Activated naive CD8-positive, alpha-beta T cell treated with anti-CD3 and anti-CD28 coated beads, Interleukin-2, amount 50 U/mL, for 16 hours (primary cell): Measurements from ENCODE around the gene RPS6KA6.

Experiments used
- DNase-seq: peaks from one replicate; pipeline ENCODE4 v3.0.0-alpha.2; 2020; ENCODE audit warnings: low read depth, low spot score

The RPS6KA6 gene

DNA sequence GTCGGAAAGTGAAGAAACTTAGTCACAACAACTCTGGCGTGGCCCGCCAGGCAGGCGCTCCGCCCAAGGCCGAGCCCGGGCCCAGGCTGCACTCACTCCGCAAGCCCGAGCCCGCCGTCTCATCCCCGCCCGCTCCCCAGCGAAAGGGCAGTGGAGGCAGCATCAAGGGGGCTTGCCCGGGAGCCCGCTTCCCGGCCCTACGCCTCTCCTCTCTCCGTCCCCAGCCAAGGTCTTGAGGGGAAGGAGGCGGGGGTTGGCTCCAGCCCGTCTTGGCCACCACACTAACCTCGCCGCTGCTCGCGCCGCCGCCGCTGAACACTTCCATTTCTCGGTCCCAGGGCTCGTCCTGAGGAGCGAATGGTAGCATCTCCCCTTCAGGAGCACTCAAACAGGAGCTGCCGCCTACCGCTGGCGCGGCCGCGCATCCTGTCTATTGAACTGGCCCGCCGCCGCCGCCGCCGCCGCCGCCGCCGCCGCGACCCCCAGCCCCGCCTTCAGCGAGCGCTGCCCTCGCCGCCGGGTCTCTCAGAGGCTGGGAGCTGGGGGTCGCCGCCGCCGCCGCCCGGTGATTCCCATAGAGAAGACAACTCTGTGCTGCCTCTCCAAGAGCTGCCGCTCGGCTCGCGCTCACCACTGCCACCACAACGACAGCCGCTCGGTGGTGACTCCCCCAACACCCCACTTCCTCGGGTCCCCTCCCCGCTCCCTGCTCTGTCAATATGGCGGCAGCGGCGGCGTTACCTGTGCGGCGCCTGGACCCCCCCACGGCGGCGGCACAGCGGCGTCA lies at the start of gene RPS6KA6:
RPS6KA6 (minus strand) TSS at position 667 of the 787 bp plus-strand sequence; CDS start at position 367, 300 bp downstream.
- DNase-seq = no peak

- no peak for DNase-seq
Observed at GRCh38 chrX:84224741-84225140, 36.7 kb upstream of the RPS6KA6 start.

- DNase-seq = no peak
Observed at GRCh38 chrX:84223261-84223660, 35.3 kb upstream of the RPS6KA6 start.

DNA sequence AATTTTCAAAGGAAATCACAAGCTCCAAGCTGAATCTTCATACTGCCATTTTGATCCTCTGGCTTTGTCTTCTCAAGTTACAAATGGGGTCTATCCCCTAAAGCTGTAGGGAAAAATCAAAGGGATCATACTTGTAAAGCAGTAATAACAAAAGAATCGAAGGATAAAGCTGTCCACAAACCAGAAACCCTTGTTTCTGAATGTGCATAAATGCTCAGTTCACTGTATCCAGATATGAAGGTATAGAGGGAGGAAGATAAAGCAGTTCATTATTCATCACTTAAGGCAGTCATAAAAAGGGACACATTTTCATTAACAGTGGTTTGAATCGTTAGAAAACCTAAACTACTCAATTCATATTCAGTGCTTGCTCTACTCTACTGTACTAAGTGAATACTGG lies 33.2 kb upstream of the RPS6KA6 start:
- DNase-seq = no peak

GRCh38 chrX:84219551-84219950 lies 31.6 kb upstream of the RPS6KA6 start:
- no peak for DNase-seq

- no peak for DNase-seq
Observed at GRCh38 chrX:84218726-84219125, 30.7 kb upstream of the RPS6KA6 start.

GRCh38 chrX:84216881-84217280 lies 28.9 kb upstream of the RPS6KA6 start:
- no peak for DNase-seq

DNA sequence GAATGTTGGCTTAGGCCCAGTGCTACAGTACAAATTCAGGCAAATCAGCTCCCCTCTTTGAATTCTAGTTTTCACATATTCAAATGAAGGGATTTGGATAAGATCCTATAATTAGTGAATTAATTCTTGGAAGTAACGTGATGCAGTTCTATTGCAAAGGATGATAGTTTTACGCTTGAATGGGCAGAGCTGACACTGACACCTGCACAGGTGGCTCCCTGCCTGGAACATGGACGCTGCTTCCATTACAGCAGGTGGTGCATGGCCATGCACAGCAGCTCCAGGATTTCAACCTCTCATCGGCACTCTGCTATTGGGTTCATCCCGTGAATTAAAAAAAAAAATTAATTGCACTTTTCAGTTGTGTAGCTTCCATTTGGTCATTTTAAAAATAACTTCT lies 28.4 kb upstream of the RPS6KA6 start:
- DNase-seq = no peak

GRCh38 chrX:84205276-84205675 lies 17.3 kb upstream of the RPS6KA6 start:
- DNase-seq = no peak

- DNase-seq = no peak
Observed at GRCh38 chrX:84199688-84200087, 11.7 kb upstream of the RPS6KA6 start.

DNA sequence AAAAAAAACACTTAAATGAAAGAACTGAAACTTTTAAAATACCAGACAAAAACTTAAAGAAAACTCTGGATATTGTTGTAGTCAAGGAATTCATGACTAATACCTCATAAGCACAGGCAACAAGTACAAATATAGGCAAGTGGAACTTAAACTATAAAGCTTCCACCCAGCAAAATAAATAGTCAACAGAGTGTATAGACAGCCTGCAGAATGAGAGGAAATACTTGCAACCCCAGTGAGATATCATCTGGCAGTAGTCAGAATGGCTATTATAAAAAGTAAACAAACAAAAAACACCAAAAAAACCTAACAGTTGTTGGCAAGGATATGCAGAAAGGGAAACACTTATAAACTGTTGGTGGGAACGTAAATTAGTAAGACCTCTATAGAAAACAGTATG lies 9.6 kb upstream of the RPS6KA6 start:
- no peak for DNase-seq

- DNase-seq = no peak
Observed at GRCh38 chrX:84192006-84192405, 4.0 kb upstream of the RPS6KA6 start.

DNA sequence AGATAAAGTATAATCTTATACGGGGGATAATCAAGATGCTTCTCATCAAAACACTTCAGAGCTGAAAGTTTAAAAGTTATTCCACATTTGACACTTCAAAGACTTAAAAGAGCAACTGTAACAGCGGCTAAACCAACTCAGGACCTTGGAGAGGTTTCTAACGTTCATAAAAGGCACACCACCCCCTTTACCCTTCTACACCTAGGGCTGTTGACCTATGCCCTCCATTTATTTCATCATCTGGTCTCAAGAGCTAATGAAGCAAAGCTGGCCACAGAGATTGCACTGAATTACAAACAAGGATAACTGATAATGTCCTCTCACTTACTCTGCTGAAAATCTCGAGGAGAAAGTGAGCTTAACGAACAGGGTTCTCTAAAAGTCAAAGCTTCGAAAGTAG lies 1.1 kb upstream of the RPS6KA6 start:
- no peak for DNase-seq

GRCh38 chrX:84188320-84188834 lies 378 bp upstream of the RPS6KA6 start:
- no peak for DNase-seq

GRCh38 chrX:84186603-84187532 lies 1.1 kb downstream of the RPS6KA6 start:
- DNase-seq = no peak

- no peak for DNase-seq
Observed at GRCh38 chrX:84182516-84182915, 5.5 kb downstream of the RPS6KA6 start.

GRCh38 chrX:84175958-84176357 lies 12.0 kb downstream of the RPS6KA6 start:
- no peak for DNase-seq

- no peak for DNase-seq
Observed at GRCh38 chrX:84175274-84175673, 12.7 kb downstream of the RPS6KA6 start.

DNA sequence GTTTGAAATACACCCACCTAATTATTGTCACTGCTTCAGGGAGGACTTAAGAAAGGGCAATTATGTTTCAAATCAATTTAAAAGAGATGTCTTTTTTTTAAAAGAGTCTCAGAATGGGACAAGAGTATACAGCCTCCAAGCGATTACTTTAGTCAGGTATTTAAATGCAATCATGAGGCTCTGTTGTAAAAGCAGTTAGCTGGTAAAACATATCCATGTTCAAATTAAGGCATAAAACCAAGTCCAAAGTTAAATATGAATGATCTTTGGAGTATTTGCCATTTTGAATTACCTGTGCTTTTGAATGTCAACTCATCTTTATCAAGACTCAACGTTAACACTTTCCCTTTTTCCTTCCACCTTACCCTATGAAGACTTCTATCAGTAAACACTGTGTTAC lies 13.7 kb downstream of the RPS6KA6 start:
- DNase-seq = no peak

DNA sequence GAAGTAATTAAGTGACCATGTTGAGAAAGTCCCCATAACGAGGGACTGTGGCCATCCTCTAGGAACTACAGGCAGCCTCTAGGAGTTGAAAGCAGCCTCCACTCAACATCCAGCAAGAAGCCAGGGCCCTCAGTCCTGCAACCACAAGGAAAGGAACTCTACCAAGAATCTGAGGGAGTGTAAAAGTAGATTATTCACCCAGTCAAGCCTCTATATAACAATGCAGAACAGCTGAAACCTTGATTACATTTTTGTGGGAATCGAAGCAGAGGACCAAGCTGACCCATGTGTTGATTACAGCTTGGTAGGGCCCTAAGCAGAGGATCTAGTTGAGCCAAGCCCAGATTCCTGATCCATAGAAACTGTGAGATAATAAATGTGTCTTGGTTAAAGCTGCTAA lies 17.1 kb downstream of the RPS6KA6 start:
- no peak for DNase-seq

- no peak for DNase-seq
Observed at GRCh38 chrX:84168574-84168973, 19.4 kb downstream of the RPS6KA6 start.

DNA sequence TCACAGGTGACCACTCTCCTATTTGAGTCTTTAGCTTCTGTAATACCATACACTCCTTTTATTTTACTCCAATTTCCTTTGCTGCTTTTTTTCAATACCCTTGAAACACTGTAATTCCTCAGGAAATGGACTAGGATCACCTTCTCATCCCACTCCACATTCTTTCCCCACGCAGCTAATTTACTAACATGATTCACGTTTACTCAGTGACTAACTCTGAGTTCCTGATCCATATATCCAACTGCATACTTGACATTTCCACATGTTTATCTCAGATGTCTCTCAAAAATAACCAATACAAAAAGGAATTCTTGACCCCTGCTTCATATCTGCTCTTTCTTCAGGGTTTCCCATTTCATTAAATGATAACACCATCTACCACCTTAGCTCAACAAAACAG lies 19.9 kb downstream of the RPS6KA6 start:
- no peak for DNase-seq
